IMR-90 (cell line): ENCODE results near the gene USP28. TPM values are rescaled to one million over a fixed set of nuclear protein-coding genes. Genes with fewer than 3 reads are reported as not detected.

Experiments used
- ATAC-seq: fragments of 200-7000 bp; cut with Tn5 transposase; 2 replicates; pipeline ENCODE4 v1.9.1; 2020; ENCODE audit warnings: low read depth, mild to moderate bottlenecking, moderate library complexity
- BruUV-seq: library from RNA; stranded (reverse); fragments of 400-500 nt; replicated peaks from 2 replicates; lab custom pipeline; 2021; lab: Mats Ljungman, UMichigan
- CTCF ChIA-PET: fragments of 300-600 bp; formaldehyde crosslinking; extraction: SDS; loops from one replicate; lab custom pipeline; 2021; ENCODE audit warnings: antibody characterized with exemption; lab: Yijun Ruan, JAX
- POLR2A ChIA-PET: fragments of 300-600 bp; sonication (Branson Sonifier 250); formaldehyde crosslinking; loops from one replicate; lab custom pipeline; 2022; ENCODE audit warnings: antibody characterized with exemption; ENCODE audit not compliant: unreplicated experiment; lab: Charles Lee
- DNase-seq: peaks from one replicate; pipeline ENCODE4 v3.0.0; 2013
- H2AFZ ChIP-seq: replicated peaks from 2 replicates; pipeline ENCODE3; 2013; ENCODE audit warnings: low read length, mild to moderate bottlenecking; ENCODE audit not compliant: poor library complexity
- H2AK5ac ChIP-seq: 2 replicates; pipeline ENCODE4 v1.6.1; 2013; ENCODE audit warnings: low read depth, low read length, inconsistent platforms
- H2AK9ac ChIP-seq: replicated peaks from 2 replicates; pipeline ENCODE3; 2013; ENCODE audit warnings: mild to moderate bottlenecking, low read depth, low read length, moderate library complexity; ENCODE audit not compliant: poor library complexity
- H2BK120ac ChIP-seq: 2 replicates; pipeline ENCODE4 v1.6.1; 2013; ENCODE audit warnings: low read depth, low read length, inconsistent platforms
- H2BK15ac ChIP-seq: 3 replicates; pipeline ENCODE4 v1.6.1; 2013; ENCODE audit warnings: low read depth, low read length, inconsistent platforms
- H2BK20ac ChIP-seq: 2 replicates; pipeline ENCODE4 v1.6.1; 2013; ENCODE audit warnings: low read depth, mild to moderate bottlenecking, inconsistent platforms, low read length, moderate library complexity
- H2BK5ac ChIP-seq: 2 replicates; pipeline ENCODE4 v1.6.1; 2013; ENCODE audit warnings: mild to moderate bottlenecking, low read depth, low read length, inconsistent platforms; ENCODE audit not compliant: poor library complexity, severe bottlenecking
- H3K14ac ChIP-seq: replicated peaks from 2 replicates; pipeline ENCODE4 v1.6.1; 2013; ENCODE audit warnings: low read depth, low read length, inconsistent platforms
- H3K18ac ChIP-seq: 2 replicates; pipeline ENCODE4 v1.6.1; 2013; ENCODE audit warnings: low read depth, low read length, control low read depth
- H3K23ac ChIP-seq: 2 replicates; pipeline ENCODE4 v1.6.1; 2013; ENCODE audit warnings: low read depth, low read length, inconsistent platforms
- H3K27ac ChIP-seq: 2 replicates; pipeline ENCODE4 v1.5.1; 2013; ENCODE audit warnings: mild to moderate bottlenecking, control low read depth, low read length; ENCODE audit not compliant: insufficient read depth
- H3K27me3 ChIP-seq: 2 replicates; pipeline ENCODE4 v1.6.1; 2013; ENCODE audit warnings: low read length; ENCODE audit not compliant: control insufficient read depth, insufficient read depth
- H3K36me3 ChIP-seq: 2 replicates; pipeline ENCODE4 v1.6.1; 2013; ENCODE audit warnings: low read length, mixed read lengths; ENCODE audit not compliant: control insufficient read depth, insufficient read depth
- H3K4ac ChIP-seq: 2 replicates; pipeline ENCODE4 v1.6.1; 2013; ENCODE audit warnings: low read depth, low read length, inconsistent platforms
- H3K4me1 ChIP-seq: 2 replicates; pipeline ENCODE4 v1.6.1; 2013; ENCODE audit warnings: low read length, mixed read lengths; ENCODE audit not compliant: control insufficient read depth, insufficient read depth
- H3K4me2 ChIP-seq: 2 replicates; pipeline ENCODE4 v1.6.1; 2013; ENCODE audit warnings: low read depth, mild to moderate bottlenecking, control low read depth, low read length, moderate library complexity
- H3K4me3 ChIP-seq: 2 replicates; pipeline ENCODE4 v1.5.1; 2013; ENCODE audit warnings: low read depth, mild to moderate bottlenecking, control low read depth, low read length, moderate library complexity; ENCODE audit not compliant: insufficient read depth
- H3K56ac ChIP-seq: 2 replicates; pipeline ENCODE4 v1.6.1; 2013; ENCODE audit warnings: low read length, inconsistent platforms; ENCODE audit not compliant: insufficient read depth; ENCODE audit errors: extremely low read depth
- H3K79me1 ChIP-seq, 2 experiments: 2 replicates each; pipeline ENCODE4 v1.6.1; 2013; ENCODE audit warnings: low read length in 2 of 2, inconsistent platforms in 1 of 2, low read depth in 1 of 2
- H3K9ac ChIP-seq: 2 replicates; pipeline ENCODE4 v1.6.1; 2013; ENCODE audit warnings: low read depth, low read length, control low read depth
- H3K9me1 ChIP-seq: 2 replicates; pipeline ENCODE4 v1.6.1; 2013; ENCODE audit warnings: low read length, inconsistent platforms; ENCODE audit not compliant: insufficient read depth
- H3K9me3 ChIP-seq: 2 replicates; pipeline ENCODE4 v1.6.1; 2013; ENCODE audit warnings: low read length; ENCODE audit not compliant: control insufficient read depth, insufficient read depth
- H4K20me1 ChIP-seq: 2 replicates; pipeline ENCODE4 v1.6.1; 2013; ENCODE audit warnings: low read length, inconsistent platforms; ENCODE audit not compliant: insufficient read depth
- H4K5ac ChIP-seq: 2 replicates; pipeline ENCODE4 v1.6.1; 2013; ENCODE audit warnings: mild to moderate bottlenecking, low read depth, low read length, control low read depth
- H4K8ac ChIP-seq, 2 experiments: 2 replicates each; pipeline ENCODE4 v1.6.1; 2013; ENCODE audit warnings: low read depth in 2 of 2, low read length in 2 of 2, control low read depth in 1 of 2, inconsistent platforms in 1 of 2
- H4K91ac ChIP-seq: 2 replicates; pipeline ENCODE4 v1.6.1; 2013; ENCODE audit warnings: low read depth, low read length, inconsistent platforms; ENCODE audit not compliant: insufficient read depth
- CHD1 ChIP-seq: IDR thresholded peaks from 2 replicates; pipeline ENCODE4 v1.6.1; 2012; ENCODE audit warnings: low read depth, low read length, improper control_type of control experiment
- CTCF ChIP-seq: conservative IDR thresholded peaks from 2 replicates; pipeline ENCODE4 v1.5.1; 2012; ENCODE audit warnings: mild to moderate bottlenecking, low read depth, low read length, improper control_type of control experiment
- MAFK ChIP-seq: IDR thresholded peaks from 2 replicates; pipeline ENCODE4 v1.6.1; 2012; ENCODE audit warnings: low read depth, low read length, improper control_type of control experiment
- MXI1 ChIP-seq: IDR thresholded peaks from 2 replicates; pipeline ENCODE4 v1.6.1; 2012; ENCODE audit warnings: low read depth, mild to moderate bottlenecking, low read length, moderate library complexity, borderline replicate concordance
- NFE2L2 ChIP-seq: fragments of 150-350 bp; IDR thresholded peaks from 2 replicates; pipeline ENCODE4 v1.6.1; 2016; ENCODE audit warnings: low read depth, mild to moderate bottlenecking, low read length
- RCOR1 ChIP-seq: IDR thresholded peaks from 2 replicates; pipeline ENCODE4 v1.6.1; 2012; ENCODE audit warnings: mild to moderate bottlenecking, low read length, improper control_type of control experiment; ENCODE audit not compliant: insufficient replicate concordance
- RFX5 ChIP-seq: IDR thresholded peaks from 2 replicates; pipeline ENCODE4 v1.8.0; 2012; ENCODE audit warnings: low read depth, mild to moderate bottlenecking, low read length, moderate library complexity
- WGBS, 2 experiments: methylation state at CpG; one replicate each; pipeline versions ENCODE4 v1.1.5 to v1.1.7; 2013; ENCODE audit warnings: missing lambda C conversion rate in 2 of 2; ENCODE audit not compliant: insufficient read length in 1 of 2; ENCODE audit errors: extremely low coverage in 2 of 2; 5-methylcytosine and 5-hydroxymethylcytosine counted together
- dilution Hi-C: fragments of 300-500 bp; cut with HindIII; formaldehyde crosslinking; loops from one replicate; pipeline ENCODE4 v1.14.3; 2018; ENCODE audit warnings: low sequenced_read_pairs; ENCODE audit not compliant: unreplicated experiment
- in situ Hi-C: fragments of 300-500 bp; cut with MboI; formaldehyde crosslinking; loops from 3 replicates; pipeline ENCODE4 v1.14.3; 2019; ENCODE audit warnings: low sequenced_read_pairs, inconsistent platforms, mixed read lengths
- intact Hi-C: fragments of 100-400 bp; cut with micrococcal nuclease; formaldehyde crosslinking; loops from 2 replicates; pipeline ENCODE4 v1.10.0; 2022
- polyA plus RNA-seq, 3 experiments: library from polyadenylated mRNA; depleted of rRNA; stranded (reverse); fragments of >200 nt; gene quantifications; 2 replicates each; pipeline ENCODE4 v1.2.3, GENCODE V29; 2012; ENCODE audit warnings: low replicate concordance in 1 of 3
- total RNA-seq: library from RNA; depleted of rRNA; stranded (reverse); fragments of >200 nt; gene quantifications from 2 replicates; pipeline ENCODE4 v1.2.3, GENCODE V29; 2012
- TF ChIP-seq, protein P1 (sequence below): fragments of 150-350 bp; IDR thresholded peaks from 2 replicates; pipeline ENCODE4 v1.6.1; 2017; ENCODE audit warnings: mild to moderate bottlenecking, antibody characterized with exemption, low read length, low read depth

Gene USP28
- total and polyA plus RNA-seq, 2 of the 4 experiments (the other 2 are of a cell fraction), result 17.0 to 36.0 TPM

DNA sequence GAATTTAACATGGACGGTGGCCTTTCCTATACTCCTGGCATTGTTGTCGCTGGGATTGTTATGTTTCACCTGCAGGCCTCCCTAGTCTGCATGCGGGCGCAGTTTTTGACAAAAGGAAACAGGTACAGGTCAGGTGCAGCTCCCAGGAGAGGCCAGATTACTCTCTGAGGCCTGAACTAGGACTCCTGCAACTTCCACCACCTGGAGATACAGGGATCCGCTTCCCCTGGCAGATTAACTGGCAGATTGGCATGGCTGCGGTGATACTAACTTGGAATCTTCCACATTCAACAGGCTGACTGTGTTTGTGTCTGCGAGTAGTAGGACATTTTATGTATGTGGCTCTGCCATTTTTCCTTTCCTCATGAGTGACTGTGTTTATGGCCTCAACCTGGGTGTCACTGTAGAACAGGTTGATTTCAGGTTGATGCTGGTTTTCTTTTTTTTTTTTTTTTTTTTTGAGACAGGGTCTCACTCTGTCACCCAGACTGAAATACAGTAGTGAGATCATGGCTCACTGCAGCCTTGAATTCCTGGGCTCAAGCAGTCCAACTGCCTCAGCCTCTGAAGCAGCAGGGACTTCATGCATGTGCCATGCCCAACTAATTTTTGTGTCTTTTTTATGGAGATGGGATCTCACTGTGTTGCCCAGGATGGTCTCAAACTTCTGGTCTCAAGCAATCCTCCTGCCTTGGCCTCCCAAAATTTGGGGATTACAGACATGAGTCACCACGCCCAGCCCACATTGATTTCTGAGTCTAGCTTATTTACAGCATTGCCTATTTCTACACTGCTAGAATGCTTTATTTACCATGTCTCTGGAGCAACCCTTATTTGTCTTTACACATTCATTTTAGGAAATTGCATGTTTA, 1.7 kb upstream of the USP28 start:
- Histone ChIP-seq H3K9me3 (no peaks in the 10 kb centered on the region), H3K14ac (no peak overlapping the region), H2BK5ac (no peak overlapping the region), H2BK120ac (no peak overlapping the region), H3K23ac (no peak overlapping the region), H4K91ac (no peak overlapping the region), H3K4me2 (no peak overlapping the region), H3K18ac (no peak overlapping the region), H2AK9ac (peak overlapping the region; percentile 31), H3K4ac (no peak overlapping the region), H3K27ac (no peak overlapping the region), H3K79me1 (peaks cover 4 to 19% of the 10 kb centered on the region in 2 experiments; a peak in 2 of 4 replicates), H3K27me3 (no peaks in the 10 kb centered on the region), H2AK5ac (no peak overlapping the region), H4K8ac (no peak overlapping the region; a peak in 1 of 4 replicates), H3K4me3 (no peak overlapping the region), H2BK20ac (no peak overlapping the region), H3K36me3 (no peaks in the 10 kb centered on the region), H4K5ac (no peak overlapping the region), H3K9me1 (no peaks in the 10 kb centered on the region), H3K9ac (no peak overlapping the region), H3K4me1 (peaks cover 4% of the 10 kb centered on the region; the same call in 1 of the 2 replicates), H2BK15ac (no peak overlapping the region), H3K56ac (no peak overlapping the region), H2AFZ (no peak overlapping the region), H4K20me1 (no peaks in the 10 kb centered on the region)
- intact Hi-C loops (loop anchor here (10.0 kb wide), 2 partner anchors 288 to 1572 kb away; no protein-coding TSS in a partner anchor), dilution Hi-C loops (no loop called here), in situ Hi-C loops (no loop called here)
- TF ChIP-seq, protein P1, sequence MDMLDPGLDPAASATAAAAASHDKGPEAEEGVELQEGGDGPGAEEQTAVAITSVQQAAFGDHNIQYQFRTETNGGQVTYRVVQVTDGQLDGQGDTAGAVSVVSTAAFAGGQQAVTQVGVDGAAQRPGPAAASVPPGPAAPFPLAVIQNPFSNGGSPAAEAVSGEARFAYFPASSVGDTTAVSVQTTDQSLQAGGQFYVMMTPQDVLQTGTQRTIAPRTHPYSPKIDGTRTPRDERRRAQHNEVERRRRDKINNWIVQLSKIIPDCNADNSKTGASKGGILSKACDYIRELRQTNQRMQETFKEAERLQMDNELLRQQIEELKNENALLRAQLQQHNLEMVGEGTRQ, result no peak
- TF ChIP-seq MXI1, result no peak
- TF ChIP-seq CTCF, result no peak
- TF ChIP-seq CHD1, result no peak
- TF ChIP-seq MAFK, result no peak
- TF ChIP-seq RCOR1, result no peak
- TF ChIP-seq RFX5, result no peak
- no peak for TF ChIP-seq NFE2L2
- no CpG with 5 or more reads among the region's 8 CpGs for WGBS, 2 experiments
- ATAC-seq (no peak), DNase-seq (no peak)
- ChIA-PET POLR2A (no interaction called here), CTCF (no interaction called here)
- no TSS peak for BruUV-seq
